GM12878 (cell line): ENCODE data around the gene SHH. TPM values are rescaled to one million over a fixed set of nuclear protein-coding genes. Genes with fewer than 3 reads are reported as not detected.

ENCODE experiments used
- ATAC-seq: fragments of 200-7000 bp; cut with Tn5 transposase; 3 replicates; pipeline ENCODE4 v1.9.1; 2020; ENCODE audit warnings: mild to moderate bottlenecking, moderate library complexity
- BruUV-seq: library from RNA; stranded (reverse); fragments of 400-500 nt; replicated peaks from 2 replicates; lab custom pipeline; 2021; lab: Mats Ljungman, UMichigan
- CTCF ChIA-PET: fragments of 300-600 bp; sonication (Branson Sonifier 250); formaldehyde crosslinking; extraction: SDS; loops from one replicate; lab custom pipeline; 2021; ENCODE audit warnings: inconsistent platforms; lab: Yijun Ruan, JAX
- POLR2A ChIA-PET: fragments of 350-600 bp; formaldehyde crosslinking; extraction: SDS; loops from one replicate; lab custom pipeline; 2021; ENCODE audit warnings: inconsistent platforms; lab: Charles Lee
- RAD21 ChIA-PET: fragments of 300-600 bp; sonication (Branson Sonifier 250); formaldehyde crosslinking; loops from one replicate; lab custom pipeline; 2023; ENCODE audit warnings: antibody characterized with exemption; ENCODE audit not compliant: unreplicated experiment; lab: Charles Lee
- SMC1A ChIA-PET: fragments of 300-600 bp; sonication (Branson Sonifier 250); formaldehyde crosslinking; loops from one replicate; lab custom pipeline; 2023; ENCODE audit not compliant: unreplicated experiment, uncharacterized antibody; lab: Charles Lee
- DNase-seq: peaks from one replicate; pipeline ENCODE4 v3.0.0-alpha.2; 2011; ENCODE audit warnings: low read depth, low spot score
- FAIRE-seq: peaks from 3 replicates; lab custom pipeline; 2011; peaks lifted over from hg19 to GRCh38; lab: Jason Lieb, UNC
- H2AFZ ChIP-seq: 2 replicates; pipeline ENCODE4 v1.6.0; 2011; ENCODE audit warnings: low read depth, low read length, control low read depth; ENCODE audit not compliant: control insufficient read depth
- H3K27ac ChIP-seq: 2 replicates; pipeline ENCODE4 v1.5.1; 2011; ENCODE audit warnings: control low read depth; ENCODE audit not compliant: control insufficient read depth, insufficient read depth
- H3K27me3 ChIP-seq, 2 experiments: replicated peaks in 1 of 2; 2 replicates each; pipeline versions ENCODE4 v1.6.0 to v1.6.1; 2011; ENCODE audit warnings: low read length in 1 of 2; ENCODE audit not compliant: control insufficient read depth in 2 of 2, insufficient read depth in 2 of 2
- H3K36me3 ChIP-seq, 2 experiments: 2 replicates each; pipeline ENCODE4 v1.5.1; 2011; ENCODE audit warnings: low read length in 1 of 2; ENCODE audit not compliant: control insufficient read depth in 2 of 2, insufficient read depth in 2 of 2
- H3K4me1 ChIP-seq: 2 replicates; pipeline ENCODE4 v1.6.1; 2011; ENCODE audit warnings: mild to moderate bottlenecking, low read length, moderate library complexity, mixed read lengths; ENCODE audit not compliant: control insufficient read depth, insufficient read depth
- H3K4me2 ChIP-seq: 2 replicates; pipeline ENCODE4 v1.6.0; 2011; ENCODE audit warnings: control low read depth; ENCODE audit not compliant: control insufficient read depth, insufficient read depth
- H3K4me3 ChIP-seq: fragments of 200-600 bp; sonication (generic); 2 replicates; pipeline ENCODE4 v1.5.1; 2016
- H3K79me2 ChIP-seq: 2 replicates; pipeline ENCODE4 v1.6.0; 2011; ENCODE audit warnings: low read length; ENCODE audit not compliant: control insufficient read depth, insufficient read depth
- H3K9ac ChIP-seq: 2 replicates; pipeline ENCODE4 v1.8.0; 2011; ENCODE audit warnings: low read length, control low read depth, mixed read lengths; ENCODE audit not compliant: control insufficient read depth, insufficient read depth
- H3K9me3 ChIP-seq: replicated peaks from 3 replicates; pipeline ENCODE4 v1.5.1; 2011; ENCODE audit warnings: mild to moderate bottlenecking, low read length; ENCODE audit not compliant: control insufficient read depth, insufficient read depth
- H4K20me1 ChIP-seq: 2 replicates; pipeline ENCODE4 v1.6.0; 2011; ENCODE audit not compliant: control insufficient read depth, insufficient read depth
- IKZF1 ChIP-seq: fragments of 450-650 bp; conservative IDR thresholded peaks from 2 replicates; pipeline ENCODE4 v1.6.1; 2017; ENCODE audit warnings: antibody characterized with exemption, mild to moderate bottlenecking
- NR2C2 ChIP-seq: IDR thresholded peaks from 2 replicates; pipeline ENCODE4 v1.6.1; 2011; ENCODE audit warnings: borderline replicate concordance, low read depth; ENCODE audit not compliant: control insufficient read depth, insufficient read length
- POLR2A ChIP-seq: IDR thresholded peaks from 2 replicates; pipeline ENCODE4 v1.6.1; 2011; ENCODE audit warnings: low read depth, mild to moderate bottlenecking, low read length
- RFX5 ChIP-seq: IDR thresholded peaks from 2 replicates; pipeline ENCODE4 v1.6.1; 2011; ENCODE audit warnings: low read depth, low read length, improper control_type of control experiment
- SUZ12 ChIP-seq: fragments of 200-600 bp; sonication (generic); IDR thresholded peaks from one replicate; pipeline ENCODE4 v1.6.1; 2018; ENCODE audit warnings: antibody characterized with exemption, mild to moderate bottlenecking; ENCODE audit not compliant: unreplicated experiment
- WGBS: methylation state at CpG from one replicate; pipeline ENCODE4 v1.1.6; 2016; ENCODE audit warnings: low lambda C conversion rate; ENCODE audit not compliant: insufficient replicate concordance, insufficient coverage; ENCODE audit errors: missing lambda C conversion rate; 5-methylcytosine and 5-hydroxymethylcytosine counted together
- in situ Hi-C: fragments of 300-500 bp; cut with MboI; formaldehyde crosslinking; loops from 9 replicates; pipeline ENCODE4 v1.14.3; 2018; ENCODE audit warnings: mixed read lengths
- intact Hi-C: fragments of 100-400 bp; cut with micrococcal nuclease; formaldehyde crosslinking; loops from one replicate; pipeline ENCODE4 v1.14.2; 2022; ENCODE audit not compliant: unreplicated experiment
- polyA plus RNA-seq, 11 experiments: library from polyadenylated mRNA; depleted of rRNA in 4 of 11; unstranded in 6 of 11; stranded (reverse) in 5 of 11; fragments of >200 nt; fragmentation: Nextera tagmentation in 4 of 11; fragmentation: Illumina TruSeq in 1 of 11; extraction: Ambion mirVana in 4 of 11; extraction: Trizol in 1 of 11; gene quantifications; 1 replicate in 1 of 11; 2 replicates in 10 of 11; pipeline versions ENCODE4 v1.2.1 to v1.2.3, GENCODE V29; 2011 to 2016; ENCODE audit warnings: inconsistent platforms in 2 of 11, missing spikeins in 2 of 11, low read depth in 1 of 11
- total RNA-seq, 4 experiments: library from RNA; depleted of rRNA in 3 of 4; stranded (reverse); fragments of >200 nt in 3 of 4; fragmentation: Illumina TruSeq in 1 of 4; extraction: Trizol in 1 of 4; gene quantifications; 2 replicates each; pipeline versions ENCODE4 v1.2.1 to v1.2.3, GENCODE V29; 2013 to 2021
- TF ChIP-seq, protein P1 (sequence below): fragments of 450-650 bp; IDR thresholded peaks from 2 replicates; pipeline ENCODE4 v1.6.1; 2018; ENCODE audit warnings: borderline replicate concordance, mild to moderate bottlenecking; ENCODE audit not compliant: partially characterized antibody
- TF ChIP-seq, protein P2 (sequence below): fragments of 150-350 bp; IDR thresholded peaks from 2 replicates; pipeline ENCODE4 v1.6.1; 2016; ENCODE audit warnings: low read depth, low read length

Gene SHH
- total and polyA plus RNA-seq, 10 of the 15 experiments (the other 5 are each of a cell fraction or from before 2014, with no cell fraction given): not detected

DNA sequence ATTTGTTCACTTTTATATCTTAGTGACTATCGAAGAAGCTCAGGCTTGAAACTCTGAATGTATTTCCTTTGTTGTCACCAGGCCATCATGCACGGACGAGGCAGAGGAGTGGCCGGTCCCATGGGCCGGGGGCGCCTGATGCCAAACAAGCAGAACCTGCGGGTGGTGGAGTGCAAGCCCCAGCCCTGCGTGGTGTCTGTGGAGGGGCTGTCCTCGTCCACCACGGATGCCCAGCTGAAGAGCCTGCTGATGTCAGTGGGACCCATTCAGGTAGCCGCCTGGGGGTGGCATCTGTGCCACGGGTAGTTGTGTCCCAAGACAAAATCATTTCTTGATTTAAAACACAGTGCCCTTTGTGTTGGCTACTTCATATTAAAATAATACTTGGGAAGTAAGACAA is 45.9 kb downstream of the SHH start:
- no peak overlapping the region for H2AFZ ChIP-seq
- TF ChIP-seq NR2C2 (no peak), POLR2A (0 out of 2 replicates have a peak, but pooled peaks have one; percentile 14)
- TF ChIP-seq, all 136 proteins: peak for 1
- FAIRE-seq (no peak), DNase-seq (no peak), ATAC-seq (no peak)
- Histone ChIP-seq H3K4me1 (peaks cover 28% of the 10 kb centered on the region), H3K36me3 (peaks cover 33 to 54% of the 10 kb centered on the region in 2 experiments), H3K4me3 (no peak overlapping the region), H3K27me3 (no peaks in the 10 kb centered on the region), H4K20me1 (no peaks in the 10 kb centered on the region; the same call in 1 of the 2 replicates), H3K9ac (no peak overlapping the region), H3K79me2 (peaks cover 24% of the 10 kb centered on the region), H3K9me3 (no peaks in the 10 kb centered on the region; the same call in 2 of the 3 replicates), H3K4me2 (no peak overlapping the region), H3K27ac (no peak overlapping the region)
- WGBS: 89% methylated on average over 12 of the region's 12 CpGs
- intact Hi-C loops: loop anchor here (10.0 kb wide), 1 partner anchor 842 kb away; no protein-coding TSS in a partner anchor
- POLR2A ChIA-PET: no interaction called here
- in situ Hi-C loops: loop anchor here (25.0 kb wide), 1 partner anchor 379 kb away; no protein-coding TSS in a partner anchor
- SMC1A ChIA-PET: interaction anchor here (1.1 to 3.6 kb wide), 5 partner anchors 11 to 168 kb away, joined by 3 to 58 read pairs (median 4); no protein-coding TSS in a partner anchor
- CTCF ChIA-PET: interaction anchor here (0.7 to 4.0 kb wide), 14 partner anchors 10 to 180 kb away, joined by 3 to 170 read pairs (median 5); no protein-coding TSS in a partner anchor
- RAD21 ChIA-PET: interaction anchor here (0.7 to 3.4 kb wide), 4 partner anchors 35 to 168 kb away, joined by 3 to 47 read pairs (median 4); no protein-coding TSS in a partner anchor
- BruUV-seq: no TSS peak

DNA sequence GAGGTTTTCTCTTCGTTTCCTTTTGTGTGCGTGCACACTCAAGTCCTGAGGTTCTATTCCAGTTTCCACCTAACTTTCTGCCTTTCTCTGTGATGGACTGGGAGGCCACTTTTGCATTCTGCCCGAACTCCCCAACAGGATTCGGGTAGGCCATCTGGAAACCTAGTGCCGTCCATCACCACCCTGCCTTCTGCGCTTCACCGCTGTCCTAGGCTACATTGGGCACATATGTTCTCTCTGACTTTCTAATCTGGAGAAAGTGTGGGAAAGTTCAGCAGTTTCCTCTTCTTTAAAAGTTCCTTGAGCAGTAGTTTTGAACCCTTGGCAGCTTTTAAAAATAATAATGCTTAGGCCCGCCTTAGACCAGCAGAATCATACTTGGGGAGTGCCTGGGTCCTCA is 46.8 kb downstream of the SHH start:
- RAD21 ChIA-PET: interaction anchor here (3.4 kb wide), 1 partner anchor 167 kb away, joined by 47 read pairs; no protein-coding TSS in a partner anchor
- Histone ChIP-seq H3K9me3 (peaks cover 7% of the 10 kb centered on the region; the same call in 2 of the 3 replicates), H3K36me3 (peaks cover 35 to 45% of the 10 kb centered on the region in 2 experiments), H3K27me3 (no peaks in the 10 kb centered on the region), H3K27ac (no peak overlapping the region), H3K9ac (no peak overlapping the region), H3K4me3 (no peak overlapping the region), H3K4me1 (peaks cover 28% of the 10 kb centered on the region), H2AFZ (no peak overlapping the region), H3K4me2 (no peak overlapping the region), H4K20me1 (no peaks in the 10 kb centered on the region; the same call in 1 of the 2 replicates), H3K79me2 (peaks cover 32% of the 10 kb centered on the region)
- CTCF ChIA-PET: interaction anchor here (1.8 to 4.0 kb wide), 4 partner anchors 11 to 167 kb away, joined by 5 to 170 read pairs (median 12); no protein-coding TSS in a partner anchor
- no TSS peak for BruUV-seq
- no peak for FAIRE-seq
- POLR2A ChIA-PET: no interaction called here
- 83% methylated on average over 8 of the region's 8 CpGs for WGBS
- intact Hi-C loops (loop anchor here (10.0 kb wide), 1 partner anchor 841 kb away; no protein-coding TSS in a partner anchor), in situ Hi-C loops (loop anchor here (25.0 kb wide), 1 partner anchor 378 kb away; no protein-coding TSS in a partner anchor)
- no peak for ATAC-seq
- SMC1A ChIA-PET: interaction anchor here (1.1 to 3.6 kb wide), 2 partner anchors 162 to 167 kb away, joined by 3 to 58 read pairs; no protein-coding TSS in a partner anchor
- no peak for DNase-seq
- TF ChIP-seq, protein P1, sequence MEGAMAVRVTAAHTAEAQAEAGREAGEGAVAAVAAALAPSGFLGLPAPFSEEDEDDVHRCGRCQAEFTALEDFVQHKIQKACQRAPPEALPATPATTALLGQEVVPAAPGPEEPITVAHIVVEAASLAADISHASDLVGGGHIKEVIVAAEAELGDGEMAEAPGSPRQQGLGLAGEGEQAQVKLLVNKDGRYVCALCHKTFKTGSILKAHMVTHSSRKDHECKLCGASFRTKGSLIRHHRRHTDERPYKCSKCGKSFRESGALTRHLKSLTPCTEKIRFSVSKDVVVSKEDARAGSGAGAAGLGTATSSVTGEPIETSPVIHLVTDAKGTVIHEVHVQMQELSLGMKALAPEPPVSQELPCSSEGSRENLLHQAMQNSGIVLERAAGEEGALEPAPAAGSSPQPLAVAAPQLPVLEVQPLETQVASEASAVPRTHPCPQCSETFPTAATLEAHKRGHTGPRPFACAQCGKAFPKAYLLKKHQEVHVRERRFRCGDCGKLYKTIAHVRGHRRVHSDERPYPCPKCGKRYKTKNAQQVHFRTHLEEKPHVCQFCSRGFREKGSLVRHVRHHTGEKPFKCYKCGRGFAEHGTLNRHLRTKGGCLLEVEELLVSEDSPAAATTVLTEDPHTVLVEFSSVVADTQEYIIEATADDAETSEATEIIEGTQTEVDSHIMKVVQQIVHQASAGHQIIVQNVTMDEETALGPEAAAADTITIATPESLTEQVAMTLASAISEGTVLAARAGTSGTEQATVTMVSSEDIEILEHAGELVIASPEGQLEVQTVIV: no peak
- TF ChIP-seq, protein P2, sequence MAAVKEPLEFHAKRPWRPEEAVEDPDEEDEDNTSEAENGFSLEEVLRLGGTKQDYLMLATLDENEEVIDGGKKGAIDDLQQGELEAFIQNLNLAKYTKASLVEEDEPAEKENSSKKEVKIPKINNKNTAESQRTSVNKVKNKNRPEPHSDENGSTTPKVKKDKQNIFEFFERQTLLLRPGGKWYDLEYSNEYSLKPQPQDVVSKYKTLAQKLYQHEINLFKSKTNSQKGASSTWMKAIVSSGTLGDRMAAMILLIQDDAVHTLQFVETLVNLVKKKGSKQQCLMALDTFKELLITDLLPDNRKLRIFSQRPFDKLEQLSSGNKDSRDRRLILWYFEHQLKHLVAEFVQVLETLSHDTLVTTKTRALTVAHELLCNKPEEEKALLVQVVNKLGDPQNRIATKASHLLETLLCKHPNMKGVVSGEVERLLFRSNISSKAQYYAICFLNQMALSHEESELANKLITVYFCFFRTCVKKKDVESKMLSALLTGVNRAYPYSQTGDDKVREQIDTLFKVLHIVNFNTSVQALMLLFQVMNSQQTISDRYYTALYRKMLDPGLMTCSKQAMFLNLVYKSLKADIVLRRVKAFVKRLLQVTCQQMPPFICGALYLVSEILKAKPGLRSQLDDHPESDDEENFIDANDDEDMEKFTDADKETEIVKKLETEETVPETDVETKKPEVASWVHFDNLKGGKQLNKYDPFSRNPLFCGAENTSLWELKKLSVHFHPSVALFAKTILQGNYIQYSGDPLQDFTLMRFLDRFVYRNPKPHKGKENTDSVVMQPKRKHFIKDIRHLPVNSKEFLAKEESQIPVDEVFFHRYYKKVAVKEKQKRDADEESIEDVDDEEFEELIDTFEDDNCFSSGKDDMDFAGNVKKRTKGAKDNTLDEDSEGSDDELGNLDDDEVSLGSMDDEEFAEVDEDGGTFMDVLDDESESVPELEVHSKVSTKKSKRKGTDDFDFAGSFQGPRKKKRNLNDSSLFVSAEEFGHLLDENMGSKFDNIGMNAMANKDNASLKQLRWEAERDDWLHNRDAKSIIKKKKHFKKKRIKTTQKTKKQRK: no peak
- TF ChIP-seq RFX5 (no peak), SUZ12 (no peak), IKZF1 (no peak)
